ENCODE data around the gene AMZ2. TPM values are rescaled to one million over a fixed set of nuclear protein-coding genes. Genes with fewer than 3 reads are reported as not detected.

The AMZ2 gene
- polyA plus RNA-seq, 1 donor (not counting 4 experiments of a cell fraction or from before 2014, with no cell fraction given) = 123 TPM

GRCh38 chr17:68246271-68247028 is 1.4 kb upstream of the AMZ2 start:
- Histone ChIP-seq H2AFZ (ENCODE audit: control insufficient read depth, low read length) (no peak overlapping the region), H3K4me2 (ENCODE audit: control insufficient read depth, extremely low read depth, insufficient read depth, low read depth, low read length) (no peak overlapping the region), H3K9me1 (ENCODE audit: control insufficient read depth, extremely low read depth, insufficient read depth, low read length) (no peaks in the 10 kb centered on the region), H3K79me2 (ENCODE audit: control insufficient read depth, insufficient read depth, low read length) (peaks cover 5% of the 10 kb centered on the region), H3K9ac (ENCODE audit: control insufficient read depth, extremely low read depth, insufficient read depth, low read length) (no peak overlapping the region), H4K20me1 (ENCODE audit: control insufficient read depth, extremely low read depth, insufficient read depth, low read length) (no peaks in the 10 kb centered on the region), H3K9me3 (ENCODE audit: control insufficient read depth, low read depth, low read length) (no peaks in the 10 kb centered on the region), H3K4me3 (ENCODE audit: control insufficient read depth in 2 of 3, extremely low read depth in 1 of 3, insufficient read depth in 2 of 3, low read depth in 1 of 3, low read length in 3 of 3) (no peak overlapping the region), H3K27ac (ENCODE audit: control insufficient read depth, insufficient read depth, low read length) (no peak overlapping the region), H3K36me3 (ENCODE audit: control insufficient read depth in 2 of 2, extremely low read depth in 1 of 2, insufficient read depth in 2 of 2, low read length in 2 of 2) (peaks cover 1 to 3% of the 10 kb centered on the region in 2 experiments), H3K27me3 (ENCODE audit: control insufficient read depth, extremely low read depth, insufficient read depth, low read length) (no peaks in the 10 kb centered on the region), H3K4me1 (ENCODE audit: control insufficient read depth, extremely low read depth, insufficient read depth, low read length) (peaks cover 8% of the 10 kb centered on the region)
- TF ChIP-seq EZH2 (IDR thresholded peaks at IDR 0.05; ENCODE audit: low read length) (no peak), CTCF (optimal IDR thresholded peaks at IDR 0.05 in 1 of 3, IDR thresholded peaks at IDR 0.05 in 1 of 3, conservative IDR thresholded peaks at IDR 0.05 in 1 of 3; ENCODE audit: extremely low read depth in 1 of 3, insufficient read depth in 2 of 3, low read length in 3 of 3) (no peak)
- FAIRE-seq = no peak
- dilution Hi-C loops (cut with MboI; ENCODE audit: extremely low pct_ligation_motif_present, low sequenced_read_pairs) = no loop called here
- no peak for DNase-seq (ENCODE audit: low read depth, low spot score)

GRCh38 chr17:68248199-68248825 is 469 bp downstream of the AMZ2 start:
- Histone ChIP-seq H3K9ac (ENCODE audit: control insufficient read depth, extremely low read depth, insufficient read depth, low read length) (peak overlapping the region; percentile 96), H3K9me3 (ENCODE audit: control insufficient read depth, low read depth, low read length) (no peaks in the 10 kb centered on the region), H3K27ac (ENCODE audit: control insufficient read depth, insufficient read depth, low read length) (peak overlapping the region; percentile 96), H3K4me2 (ENCODE audit: control insufficient read depth, extremely low read depth, insufficient read depth, low read depth, low read length) (peak overlapping the region; percentile 91), H3K36me3 (ENCODE audit: control insufficient read depth in 2 of 2, extremely low read depth in 1 of 2, insufficient read depth in 2 of 2, low read length in 2 of 2) (peaks cover 1 to 3% of the 10 kb centered on the region in 2 experiments), H3K27me3 (ENCODE audit: control insufficient read depth, extremely low read depth, insufficient read depth, low read length) (no peaks in the 10 kb centered on the region), H3K79me2 (ENCODE audit: control insufficient read depth, insufficient read depth, low read length) (peaks cover 5% of the 10 kb centered on the region), H4K20me1 (ENCODE audit: control insufficient read depth, extremely low read depth, insufficient read depth, low read length) (no peaks in the 10 kb centered on the region), H3K4me1 (ENCODE audit: control insufficient read depth, extremely low read depth, insufficient read depth, low read length) (peaks cover 8% of the 10 kb centered on the region), H3K9me1 (ENCODE audit: control insufficient read depth, extremely low read depth, insufficient read depth, low read length) (no peaks in the 10 kb centered on the region), H2AFZ (ENCODE audit: control insufficient read depth, low read length) (peak overlapping the region; percentile 75), H3K4me3 (ENCODE audit: control insufficient read depth in 2 of 3, extremely low read depth in 1 of 3, insufficient read depth in 2 of 3, low read depth in 1 of 3, low read length in 3 of 3) (peak overlapping the region; percentile 74 to 90 (median 87))
- FAIRE-seq = peak; percentile 70
- no peak for DNase-seq (ENCODE audit: low read depth, low spot score)
- TF ChIP-seq EZH2 (IDR thresholded peaks at IDR 0.05; ENCODE audit: low read length) = no peak
- dilution Hi-C loops (cut with MboI; ENCODE audit: extremely low pct_ligation_motif_present, low sequenced_read_pairs) = no loop called here
